HS-5 (cell line): ENCODE measurements around the gene DRGX.

Experiments
- DNase-seq: peaks from one replicate; pipeline ENCODE4 v3.0.0-alpha.2; 2012; ENCODE audit warnings: low read depth

The DRGX gene

DNA sequence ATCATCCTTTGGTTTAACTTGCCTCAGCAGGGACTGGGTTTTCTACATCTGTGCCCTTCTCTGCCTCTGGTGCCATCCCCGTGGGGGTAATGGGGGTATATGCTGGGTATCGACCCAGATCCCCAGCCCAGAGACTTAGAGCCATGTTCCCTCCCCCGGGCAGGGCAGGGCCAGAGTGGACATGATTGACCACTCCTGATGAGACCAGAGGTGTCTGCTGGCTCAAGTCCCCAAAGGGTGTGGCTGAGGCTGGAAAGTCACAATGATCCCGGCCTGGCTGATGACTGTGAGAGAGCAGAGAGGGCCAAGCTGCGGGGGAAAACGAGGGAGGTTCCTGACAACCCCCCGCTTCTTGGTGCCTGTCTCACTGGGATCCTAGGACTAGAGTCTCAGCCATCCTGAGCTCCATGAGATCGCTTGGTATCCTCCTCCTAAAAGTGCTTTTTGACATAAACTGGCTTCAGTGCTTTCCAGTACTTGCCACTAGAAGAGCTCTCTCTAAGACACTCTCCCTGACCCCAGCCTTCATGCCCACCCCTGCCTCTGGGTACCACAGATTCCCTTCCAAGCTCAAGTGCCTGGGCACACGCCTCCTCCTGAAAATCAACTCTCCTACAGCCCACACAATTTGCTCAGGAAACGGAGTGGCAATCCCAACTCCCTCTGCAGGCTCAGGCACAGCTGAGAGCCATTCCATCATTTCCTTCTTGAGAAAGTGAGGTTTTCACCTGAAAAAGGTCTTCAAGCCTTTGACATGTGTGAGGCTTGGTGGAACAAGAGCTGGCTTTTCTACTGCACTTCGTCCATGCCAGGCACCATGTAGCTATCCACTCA is 33.9 kb downstream of the DRGX start:
- no peak for DNase-seq

DNA sequence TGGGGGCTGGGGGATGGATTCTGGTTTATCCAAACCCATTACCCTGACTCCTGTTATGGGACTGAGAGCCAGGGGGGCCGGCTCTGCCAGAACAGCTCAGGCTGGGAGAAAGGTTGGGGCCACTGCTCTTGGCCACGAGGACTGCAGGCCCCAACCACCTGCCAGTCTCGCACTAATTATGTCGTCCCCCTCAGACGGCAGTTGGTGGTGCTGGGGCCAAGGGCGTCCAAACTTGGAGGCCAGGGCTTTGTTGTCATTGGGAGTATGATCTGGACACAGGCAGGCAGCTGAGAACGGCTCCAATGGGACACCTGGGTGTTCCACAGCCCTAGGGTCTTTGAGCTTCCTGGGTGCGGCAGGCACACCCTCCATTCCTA is 34.7 kb downstream of the DRGX start:
- DNase-seq = no peak

DNA sequence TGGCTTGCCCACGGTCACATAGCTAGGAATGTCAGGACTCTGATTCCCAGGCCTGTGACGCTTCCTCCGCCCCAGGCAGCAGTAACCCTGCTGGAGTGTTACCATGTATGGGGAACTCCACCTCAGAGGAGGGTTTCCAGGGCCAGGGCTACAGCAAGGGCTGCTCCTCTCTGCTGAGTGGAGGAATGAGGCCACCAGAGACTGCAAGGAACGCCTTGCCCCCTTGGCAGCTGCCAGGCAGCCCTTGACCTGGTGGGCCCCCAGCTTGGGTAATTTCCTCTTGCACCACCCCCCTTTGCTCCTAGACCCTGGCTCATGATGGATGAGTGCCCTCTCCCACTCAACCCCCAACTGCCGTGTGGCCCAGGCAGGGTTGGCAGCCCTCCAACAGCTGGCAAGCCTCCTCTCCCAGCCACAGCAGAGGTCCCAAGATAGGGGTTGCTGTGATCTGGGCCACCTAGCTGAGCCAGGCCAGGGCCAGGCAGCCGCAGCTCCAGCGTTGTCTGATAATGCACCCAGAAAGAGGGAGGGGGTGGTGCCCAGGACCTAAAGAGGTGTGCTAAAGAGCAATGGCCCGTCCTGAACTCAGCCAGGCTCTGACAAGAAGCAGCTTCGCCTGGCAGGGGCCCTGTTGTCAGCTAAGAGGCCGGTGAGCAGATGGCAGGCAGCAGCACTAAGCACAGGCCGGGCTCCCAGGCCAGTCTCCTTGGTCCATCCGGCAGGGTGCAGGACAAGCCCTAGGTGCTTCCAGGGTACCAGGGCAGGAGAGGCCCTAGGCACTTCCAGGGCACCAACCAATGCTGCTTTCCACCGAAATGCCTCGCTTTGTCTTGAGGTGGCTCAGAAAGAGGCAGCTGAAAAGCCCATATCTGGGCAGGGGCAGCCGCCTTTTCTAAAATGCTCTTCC is 35.4 kb downstream of the DRGX start:
- no peak for DNase-seq

DNA sequence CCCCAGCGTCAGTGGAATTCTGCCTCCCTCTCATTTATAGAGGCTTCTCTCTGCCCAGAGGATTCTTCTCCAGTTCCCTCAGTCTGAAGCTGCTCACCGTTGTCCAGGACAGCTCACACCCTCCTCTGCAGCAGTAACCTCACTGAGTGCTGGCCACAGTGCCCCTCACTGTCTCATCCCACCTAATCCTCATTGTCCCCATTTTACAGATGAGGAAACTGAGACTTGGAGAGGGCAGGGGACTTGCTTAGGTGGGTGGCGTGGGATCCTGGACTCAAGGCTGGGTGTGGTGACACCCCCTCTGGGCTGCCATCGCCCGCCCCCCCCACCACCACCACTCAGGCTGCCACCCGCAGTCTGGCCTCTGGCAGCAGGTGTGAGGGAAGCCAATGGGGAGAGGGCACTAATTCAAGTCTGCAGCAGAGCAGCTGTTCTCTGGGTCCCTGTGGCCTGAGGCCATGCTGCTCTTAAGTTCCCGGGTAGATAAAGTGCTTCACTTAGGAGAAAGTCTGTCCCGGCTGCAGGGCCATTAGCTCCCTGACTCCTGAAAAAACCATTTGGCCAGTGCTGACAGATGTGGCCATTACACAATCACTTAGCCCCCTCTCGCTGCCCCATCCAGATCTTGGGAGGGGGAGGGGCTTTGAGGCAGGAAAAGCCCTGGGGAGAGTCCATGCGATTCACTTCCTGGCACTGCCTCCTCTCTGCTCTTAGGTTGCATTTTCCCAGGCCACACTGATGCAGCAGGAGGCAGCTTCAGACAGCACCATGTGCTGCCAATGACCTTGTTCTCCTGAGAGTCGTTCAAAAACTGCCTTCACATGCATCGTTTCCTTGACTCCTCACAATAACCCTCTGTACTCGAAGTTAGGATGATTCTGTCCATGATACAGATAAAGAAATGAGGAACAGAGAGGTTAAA is 36.3 kb downstream of the DRGX start:
- no peak for DNase-seq

DNA sequence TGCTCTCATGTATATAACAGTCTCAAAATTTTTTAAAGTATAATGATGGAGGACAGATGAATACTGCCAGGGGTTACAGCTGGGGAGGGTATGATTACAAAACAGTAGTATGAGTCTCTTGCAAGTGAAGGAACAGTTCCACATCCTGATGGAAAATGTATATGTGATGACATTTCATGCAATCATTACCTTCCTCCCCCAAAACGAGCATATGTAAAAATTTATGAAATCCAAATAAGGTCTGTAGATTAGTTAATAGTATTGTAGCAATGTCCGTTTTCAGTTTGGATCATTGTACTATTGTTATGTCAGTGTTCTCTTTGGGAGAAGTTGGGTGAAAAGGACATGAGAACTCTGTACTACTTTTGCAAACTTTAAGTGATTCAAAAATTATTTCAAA is 38.0 kb downstream of the DRGX start:
- DNase-seq = no peak

DNA sequence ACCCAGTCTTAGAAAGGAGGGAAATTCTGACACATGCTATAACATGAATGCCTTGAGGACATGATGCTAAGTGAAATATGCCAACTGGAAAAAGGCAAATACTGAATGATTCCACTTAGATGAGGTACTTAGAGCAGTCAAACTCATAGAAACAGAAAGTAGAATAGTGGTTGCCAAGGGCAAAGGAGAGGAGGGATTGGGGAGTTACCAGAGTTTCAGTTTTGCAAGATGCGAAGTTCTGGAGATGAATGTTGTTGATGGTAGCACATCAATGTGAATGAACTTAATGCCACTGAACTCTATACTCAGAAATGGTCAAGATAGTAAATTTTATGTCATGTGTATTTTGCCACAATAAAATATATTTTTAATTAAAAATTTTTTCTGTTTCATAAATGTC is 38.9 kb downstream of the DRGX start:
- DNase-seq = no peak

DNA sequence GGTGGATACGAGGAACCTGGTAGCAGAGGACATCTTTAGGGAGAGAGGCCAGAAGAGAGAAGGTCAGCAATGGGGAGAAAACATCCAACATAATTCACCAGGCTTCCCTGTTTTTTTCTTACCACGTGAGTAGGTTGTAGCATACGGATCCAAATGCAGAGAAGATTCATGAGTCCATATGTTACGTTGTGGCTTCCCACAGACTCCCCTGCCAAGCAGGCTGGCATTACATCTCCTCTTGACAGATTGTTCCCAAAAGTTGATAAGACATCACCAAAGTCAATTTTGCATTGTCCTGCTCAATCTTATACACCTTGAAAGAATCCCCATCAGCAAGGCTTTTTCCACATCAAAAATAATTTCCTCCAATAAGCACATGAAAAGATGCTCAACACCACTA is 39.7 kb downstream of the DRGX start:
- no peak for DNase-seq

DNA sequence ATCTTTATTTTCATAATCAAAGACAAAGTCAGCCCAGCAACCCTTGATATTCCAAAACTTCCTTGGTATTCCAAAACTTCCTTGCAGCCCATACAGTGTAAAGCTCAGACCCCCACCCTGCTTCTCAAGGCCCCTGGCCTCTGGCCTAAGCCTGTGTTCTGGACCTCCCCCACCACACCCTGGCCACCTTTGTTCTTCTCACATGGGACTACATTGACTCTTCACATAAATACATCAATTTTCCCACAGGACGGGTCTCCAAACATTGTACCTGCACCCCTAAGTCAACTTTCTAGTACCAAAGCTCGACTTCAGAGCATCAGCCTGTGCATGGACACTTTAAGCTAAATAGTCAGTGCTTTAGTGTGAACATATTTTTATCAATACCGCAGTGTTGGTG is 40.7 kb downstream of the DRGX start:
- no peak for DNase-seq

DNA sequence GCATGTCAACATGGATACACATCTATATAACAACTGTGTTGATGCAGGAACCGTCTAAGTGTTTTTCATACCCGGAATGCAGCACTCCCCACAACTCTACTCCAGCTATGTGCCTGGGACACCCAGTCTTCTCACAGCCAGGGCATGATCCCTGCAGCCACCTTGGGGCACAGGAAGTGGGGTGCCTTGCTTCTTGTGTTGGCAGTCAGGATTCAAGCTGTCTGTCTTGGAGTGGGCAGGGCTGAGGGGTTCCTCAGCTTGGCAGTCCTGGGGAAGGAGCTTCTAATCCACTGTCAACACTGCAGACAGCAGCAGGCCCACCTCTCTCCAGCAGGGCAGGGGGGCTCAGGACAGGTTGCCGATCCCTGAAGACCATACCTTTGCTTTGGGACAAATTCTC is 41.3 kb downstream of the DRGX start:
- DNase-seq = no peak

DNA sequence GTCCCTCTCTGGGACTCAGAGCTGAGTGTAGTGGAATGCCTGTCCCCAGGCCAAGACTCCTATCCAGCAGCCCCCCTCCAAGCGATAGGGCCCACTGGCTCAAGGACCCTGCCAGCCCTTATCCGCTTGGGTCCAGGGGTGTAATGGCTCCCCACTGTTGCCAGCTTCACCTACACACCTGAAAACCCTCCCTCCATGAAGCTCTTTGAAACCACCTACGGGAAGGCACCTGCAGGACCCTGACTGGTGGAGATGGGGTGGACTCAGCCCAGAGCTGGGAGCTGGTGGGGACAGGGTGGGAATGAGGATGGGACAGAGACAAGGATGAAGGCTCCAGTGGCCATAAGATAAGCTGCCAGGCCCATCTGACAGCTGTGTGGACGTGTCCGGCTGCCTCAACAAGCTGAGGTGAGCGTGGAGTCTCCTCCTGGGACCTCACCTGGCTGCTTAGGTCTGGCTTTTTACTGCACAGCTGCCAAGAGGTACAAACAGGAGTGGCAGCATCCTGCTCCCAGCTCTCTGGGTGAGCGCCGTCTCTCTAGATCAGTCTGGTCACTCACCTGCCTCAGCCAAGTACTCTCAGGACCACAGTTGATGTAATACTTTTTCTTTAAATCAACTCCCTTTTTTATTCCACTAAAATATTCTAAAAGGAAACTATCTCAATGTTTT is 41.9 kb downstream of the DRGX start:
- DNase-seq = no peak

DNA sequence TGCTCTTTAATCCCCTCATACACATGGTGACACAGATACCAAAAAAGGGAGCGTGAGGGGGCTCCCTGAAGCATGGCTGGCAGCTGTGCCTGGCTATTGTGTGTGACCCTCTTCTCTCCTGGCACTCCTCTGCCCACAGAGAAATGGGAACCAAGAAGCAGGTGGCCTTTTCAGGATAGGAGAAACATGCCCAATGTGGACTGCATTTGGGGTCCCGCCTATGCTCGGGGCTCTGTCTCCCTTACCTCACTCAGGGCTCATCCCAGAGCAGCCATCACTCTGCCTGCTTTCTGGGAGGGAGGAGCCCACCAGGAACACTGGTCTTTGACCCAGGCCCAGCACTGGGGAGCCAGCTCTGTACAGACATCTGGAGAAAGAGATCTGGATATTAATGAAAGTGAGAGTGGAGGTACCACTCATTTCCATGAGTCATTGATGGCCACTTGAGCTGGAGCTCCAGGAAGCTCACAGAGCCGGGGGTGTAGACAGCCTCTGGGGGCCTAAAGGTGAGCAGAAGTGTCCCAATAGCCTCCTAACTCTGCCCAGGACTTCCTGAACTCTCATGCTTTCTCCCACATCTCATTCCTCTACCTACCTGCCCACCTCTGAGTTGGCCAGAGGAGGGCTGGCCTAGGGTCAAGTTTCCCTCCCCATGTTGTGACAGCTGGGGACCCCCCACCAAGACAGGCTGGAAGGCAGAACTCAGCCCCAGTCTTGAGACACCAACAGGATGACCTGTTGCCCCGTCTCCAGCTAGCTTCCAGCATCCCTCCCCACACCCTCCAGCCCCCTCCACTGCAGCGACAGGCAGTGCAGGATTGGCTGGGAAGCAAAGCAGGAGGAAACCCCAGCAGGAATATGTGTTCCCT is 42.6 kb downstream of the DRGX start:
- no peak for DNase-seq

DNA sequence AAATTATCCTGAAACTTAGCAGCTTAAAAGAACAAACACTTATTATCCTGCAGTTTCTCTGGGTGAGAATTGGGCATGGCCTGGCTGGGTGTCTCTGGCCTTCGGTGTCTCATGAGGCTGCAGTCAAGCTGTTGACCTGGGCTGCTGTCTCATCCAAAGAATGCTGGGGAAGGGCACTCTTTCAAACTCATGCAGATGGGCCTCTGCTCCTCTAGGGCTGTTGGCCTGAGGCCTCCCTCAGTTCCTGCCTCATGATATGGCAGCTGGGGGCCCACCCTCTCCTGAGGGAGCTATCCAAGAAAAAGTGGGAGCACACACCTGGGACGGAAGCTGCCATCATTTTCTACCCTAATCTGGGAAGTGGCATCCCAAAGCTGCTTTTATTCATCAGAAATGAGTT is 43.6 kb downstream of the DRGX start:
- DNase-seq = no peak

DNA sequence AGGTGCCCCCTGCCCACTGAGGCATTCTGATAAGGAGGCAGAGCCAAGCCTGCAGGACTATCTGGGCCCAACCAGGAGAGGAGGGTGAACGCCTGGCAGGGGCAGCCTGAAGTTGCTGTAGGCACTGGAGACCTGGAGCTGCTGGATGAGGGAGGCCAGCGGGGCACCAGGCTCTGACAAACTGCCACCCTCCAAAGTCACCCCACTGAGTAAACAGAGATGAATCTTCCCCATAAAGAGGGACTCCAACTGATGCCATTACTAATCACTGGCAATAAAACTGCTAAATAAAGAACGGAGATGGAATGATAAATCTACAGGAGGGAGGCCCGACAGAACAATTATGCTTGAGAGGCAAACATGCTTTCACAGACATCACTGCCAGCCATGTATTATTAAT is 44.2 kb downstream of the DRGX start:
- no peak for DNase-seq

DNA sequence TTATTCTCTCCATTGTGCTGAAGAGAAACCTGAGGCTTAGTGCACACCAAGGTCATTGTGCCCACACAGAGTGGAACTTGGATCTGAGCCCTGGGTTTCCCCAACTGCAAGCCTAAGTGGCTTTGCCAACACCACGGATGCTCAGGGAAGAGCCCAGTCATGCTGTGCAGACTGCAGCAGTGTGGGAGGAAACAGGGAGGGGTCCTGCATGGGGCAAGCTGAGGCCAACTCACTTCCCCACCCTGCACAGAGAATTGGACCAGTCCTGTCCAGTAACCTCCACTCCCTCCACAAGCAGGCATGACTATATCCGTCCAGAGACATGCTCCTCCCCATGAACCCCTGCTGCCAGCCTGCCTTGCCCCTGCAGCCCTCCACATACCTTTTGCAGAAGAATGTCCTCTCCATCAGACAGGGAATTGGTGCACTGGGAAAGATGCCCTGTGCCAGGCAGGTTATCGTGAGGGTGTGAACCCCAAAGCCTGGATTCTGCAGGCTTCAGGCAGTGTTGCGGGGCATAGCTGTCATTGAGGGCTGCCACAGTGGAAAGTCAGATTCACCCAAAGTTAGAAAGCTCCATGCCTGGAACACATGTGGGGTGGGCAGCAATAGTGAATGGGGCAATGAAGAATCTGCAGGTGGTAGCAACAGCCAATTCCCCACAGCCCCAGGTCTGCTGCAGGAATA is 44.9 kb downstream of the DRGX start:
- no peak for DNase-seq

DNA sequence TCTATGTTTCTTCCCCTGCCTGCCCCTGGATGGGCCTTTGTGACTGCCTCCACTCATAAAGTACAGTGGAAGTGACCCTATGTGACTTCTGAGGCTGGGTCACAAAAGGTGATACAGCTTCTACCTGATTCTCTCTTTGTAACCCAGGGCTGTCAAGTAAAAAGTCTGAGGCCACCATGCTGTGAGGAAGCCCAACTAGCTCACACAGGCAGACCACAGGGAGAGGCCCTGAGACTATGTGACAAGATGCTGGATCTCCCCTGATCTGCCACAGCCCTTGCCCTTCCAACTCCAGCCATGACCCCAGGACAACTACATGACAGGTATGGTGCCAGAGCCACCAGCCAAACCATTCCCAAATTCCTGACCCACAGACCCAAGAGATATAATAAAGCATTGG is 45.8 kb downstream of the DRGX start:
- no peak for DNase-seq

DNA sequence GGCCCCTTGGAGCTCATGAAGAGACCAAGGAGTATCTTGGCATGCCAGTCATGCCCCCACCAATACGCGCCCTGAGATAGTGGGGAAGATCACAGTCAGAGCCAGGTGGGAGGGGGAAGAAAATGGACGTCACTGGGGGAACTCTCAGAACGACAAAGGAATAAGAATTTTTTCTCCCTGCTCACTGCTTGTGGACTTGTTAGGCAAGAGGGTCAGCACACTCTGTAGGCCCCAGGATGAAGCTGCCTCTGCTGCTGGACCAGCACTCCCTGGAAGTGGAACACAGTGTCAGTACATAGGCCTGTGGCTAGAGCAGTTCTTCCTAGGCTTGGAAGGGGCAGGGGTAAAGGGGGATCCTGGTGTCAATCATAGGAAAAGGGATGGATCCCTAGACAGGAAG is 46.5 kb downstream of the DRGX start:
- DNase-seq = no peak

DNA sequence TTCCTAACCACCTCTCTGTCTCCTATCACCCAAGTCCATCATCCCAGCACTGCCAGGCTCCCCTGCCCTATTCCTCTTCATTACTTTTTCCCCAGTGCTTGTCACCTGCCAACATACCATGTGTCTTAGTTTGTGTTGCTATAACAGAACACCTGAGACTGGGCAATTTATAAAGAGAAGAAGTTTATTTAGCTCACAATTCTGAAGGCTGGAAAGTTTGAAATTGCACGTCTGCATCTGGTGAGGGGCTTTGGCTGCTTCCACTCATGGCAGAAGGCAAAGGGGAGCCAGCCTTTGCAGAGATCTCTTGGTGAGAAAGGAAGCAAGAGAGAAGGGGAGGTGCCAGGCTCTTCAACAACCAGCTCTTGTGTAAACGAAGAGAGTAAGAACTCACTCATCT is 47.3 kb downstream of the DRGX start:
- DNase-seq = no peak

DNA sequence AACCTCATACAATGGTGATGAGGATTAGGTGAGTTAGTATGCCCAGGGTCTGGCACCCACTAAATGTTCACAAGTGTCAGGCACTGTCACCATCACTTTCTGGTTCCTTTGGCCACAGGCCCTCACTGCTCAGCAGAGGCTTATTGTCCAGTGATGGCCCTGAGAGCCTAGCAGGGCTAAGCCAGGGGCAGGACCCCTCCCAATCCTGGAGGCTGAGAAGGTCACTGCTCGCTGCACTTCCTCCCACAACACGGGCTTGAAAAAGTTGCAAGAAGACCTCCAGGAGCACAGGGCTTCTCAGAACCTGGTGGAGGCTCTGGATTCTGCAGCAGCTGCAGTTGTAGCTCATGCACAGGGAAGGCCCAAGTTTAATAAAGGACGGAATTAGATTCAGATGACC is 48.1 kb downstream of the DRGX start:
- DNase-seq = no peak

DNA sequence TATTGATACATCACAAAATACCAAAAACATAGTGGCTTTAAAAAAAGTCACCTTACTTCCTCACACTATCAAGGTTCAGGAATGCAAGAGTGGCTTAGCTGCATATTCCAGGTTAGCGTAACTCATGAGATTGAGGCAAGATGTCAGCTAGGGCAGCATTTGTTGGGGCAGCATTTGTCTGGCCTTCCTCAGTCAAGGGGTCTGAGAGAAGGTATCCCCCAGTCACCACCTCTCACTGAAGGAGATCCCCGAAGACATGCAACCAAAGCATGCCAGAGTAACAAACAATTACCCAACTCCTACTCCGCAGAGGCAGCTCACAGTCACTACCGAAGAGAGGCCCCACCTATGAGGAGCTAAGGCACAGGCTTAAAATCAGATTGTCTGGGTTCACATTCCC is 48.5 kb downstream of the DRGX start:
- no peak for DNase-seq

DNA sequence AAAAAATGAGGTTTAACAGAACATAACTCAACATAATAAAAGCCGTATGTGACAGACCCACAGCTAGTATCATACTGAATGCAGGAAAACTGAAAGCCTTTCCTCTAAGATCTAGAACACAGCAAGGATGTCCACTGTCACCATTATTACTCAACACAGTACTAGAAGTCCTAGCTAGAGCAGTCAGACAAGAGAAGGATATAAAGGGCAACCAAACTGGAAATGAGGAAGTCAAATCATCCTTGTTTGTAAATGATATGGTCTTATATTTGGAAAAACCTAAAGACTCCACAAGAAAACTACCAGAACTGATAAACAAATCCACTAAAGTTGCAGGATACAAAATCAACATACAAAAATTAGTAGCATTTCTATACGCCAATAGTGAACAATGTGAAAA is 51.0 kb downstream of the DRGX start:
- no peak for DNase-seq
